BJ (cell line): ENCODE data around the gene MAML3. TPM values are rescaled to one million over a fixed set of nuclear protein-coding genes. Genes with fewer than 3 reads are reported as not detected.

ENCODE experiments used
- CTCF ChIA-PET: fragments of 350-600 bp; formaldehyde crosslinking; extraction: SDS; loops from one replicate; lab custom pipeline; 2021; ENCODE audit warnings: antibody characterized with exemption, inconsistent platforms; lab: Yijun Ruan, JAX
- POLR2A ChIA-PET: fragments of 300-600 bp; sonication (Branson Sonifier 250); formaldehyde crosslinking; extraction: SDS; loops from one replicate; lab custom pipeline; 2021; ENCODE audit warnings: antibody characterized with exemption; lab: Charles Lee
- DNase-seq: peaks from one replicate; pipeline ENCODE4 v3.0.0-alpha.2; 2011; ENCODE audit warnings: low read depth
- H3K27me3 ChIP-seq: 2 replicates; pipeline ENCODE4 v1.6.0; 2011; ENCODE audit warnings: low read length; ENCODE audit not compliant: control insufficient read depth, insufficient read depth
- H3K36me3 ChIP-seq: 2 replicates; pipeline ENCODE4 v1.5.1; 2011; ENCODE audit warnings: low read length; ENCODE audit not compliant: control insufficient read depth, insufficient read depth
- H3K4me3 ChIP-seq: 2 replicates; pipeline ENCODE4 v1.5.1; 2011; ENCODE audit warnings: low read depth, mild to moderate bottlenecking, control low read depth, low read length
- CTCF ChIP-seq: IDR thresholded peaks from 2 replicates; pipeline ENCODE4 v1.5.1; 2011; ENCODE audit warnings: low read depth, mild to moderate bottlenecking, control low read depth, inconsistent platforms, low read length, moderate library complexity; ENCODE audit not compliant: insufficient read depth
- polyA plus RNA-seq: library from polyadenylated mRNA; depleted of rRNA; stranded (reverse); fragments of >200 nt; gene quantifications from 2 replicates; pipeline ENCODE4 v1.2.3, GENCODE V29; 2011

The MAML3 gene
- polyA plus RNA-seq, 1 experiment: 1.6 TPM

- H3K27me3 ChIP-seq: no peaks in the 10 kb centered on the region
- POLR2A ChIA-PET: no interaction called here
- CTCF ChIA-PET: interaction anchor here (1.3 to 1.6 kb wide), 2 partner anchors 10 to 168 kb away, joined by 3 to 6 read pairs; no protein-coding TSS in a partner anchor
- H3K4me3 ChIP-seq: no peak overlapping the region
- DNase-seq: no peak
- H3K36me3 ChIP-seq: no peaks in the 10 kb centered on the region
- TF ChIP-seq CTCF: no peak
Measured at GRCh38 chr4:140085062-140085622, 68.8 kb downstream of the MAML3 start.

- ChIA-PET POLR2A (no interaction called here), CTCF (interaction anchor here (1.6 kb wide), 1 partner anchor 11 kb away, joined by 3 read pairs; no protein-coding TSS in a partner anchor)
- no peaks in the 10 kb centered on the region for H3K27me3 ChIP-seq
- no peak for TF ChIP-seq CTCF
- H3K36me3 ChIP-seq: no peaks in the 10 kb centered on the region
- no peak overlapping the region for H3K4me3 ChIP-seq
- DNase-seq: no peak
Measured at GRCh38 chr4:140084385-140084784, 69.6 kb downstream of the MAML3 start.

- DNase-seq: no peak
- H3K4me3 ChIP-seq: no peak overlapping the region
- POLR2A ChIA-PET: no interaction called here
- no peaks in the 10 kb centered on the region for H3K36me3 ChIP-seq
- no peak for TF ChIP-seq CTCF
- H3K27me3 ChIP-seq: no peaks in the 10 kb centered on the region
- CTCF ChIA-PET: interaction anchor here (1.0 kb wide), 1 partner anchor 171 kb away, joined by 4 read pairs; no protein-coding TSS in a partner anchor
Measured at GRCh38 chr4:140082391-140082755, 71.6 kb downstream of the MAML3 start.

- no peak for TF ChIP-seq CTCF
- Histone ChIP-seq H3K4me3 (no peak overlapping the region), H3K27me3 (no peaks in the 10 kb centered on the region), H3K36me3 (no peaks in the 10 kb centered on the region)
- no peak for DNase-seq
- ChIA-PET POLR2A (no interaction called here), CTCF (interaction anchor here (1.0 to 1.1 kb wide), 2 partner anchors 171 to 172 kb away, joined by 3 to 4 read pairs; no protein-coding TSS in a partner anchor)
Measured at GRCh38 chr4:140081641-140082390, 72.2 kb downstream of the MAML3 start.

- DNase-seq: no peak
- H3K27me3 ChIP-seq: no peaks in the 10 kb centered on the region
- POLR2A ChIA-PET: no interaction called here
- H3K4me3 ChIP-seq: no peak overlapping the region
- H3K36me3 ChIP-seq: no peaks in the 10 kb centered on the region
- TF ChIP-seq CTCF: no peak
- CTCF ChIA-PET: interaction anchor here (1.1 kb wide), 1 partner anchor 172 kb away, joined by 3 read pairs; no protein-coding TSS in a partner anchor
Measured at GRCh38 chr4:140080883-140081282, 73.1 kb downstream of the MAML3 start.
